OCI-LY3 (cell line): ENCODE measurements around the gene RPS6KB2.

Experiments
- H2AFZ ChIP-seq: fragments of 200-600, 300-600 bp; shearing (Covaris generic); 2 replicates; pipeline ENCODE4 v1.6.0; 2014; ENCODE audit warnings: antibody characterized with exemption, low read depth, low read length
- H3K27ac ChIP-seq: fragments of 200-600, 300-600 bp; sonication (generic); 2 replicates; pipeline ENCODE4 v1.5.1; 2014; ENCODE audit warnings: mild to moderate bottlenecking, low read length, moderate library complexity, mixed read lengths
- H3K27me3 ChIP-seq: fragments of 200-600, 300-600 bp; sonication (generic); 2 replicates; pipeline ENCODE4 v1.6.1; 2014; ENCODE audit warnings: low read depth, low read length, mixed read lengths
- H3K36me3 ChIP-seq: fragments of 200-600, 300-600 bp; sonication (generic); replicated peaks from 2 replicates; pipeline ENCODE3; 2014; ENCODE audit warnings: low read depth, low read length, mixed read lengths
- H3K4me1 ChIP-seq: fragments of 300-600, 200-600 bp; sonication (generic); 2 replicates; pipeline ENCODE4 v1.6.1; 2014; ENCODE audit warnings: low read length, mixed read lengths
- H3K4me2 ChIP-seq: fragments of 200-600, 300-600 bp; sonication (generic); 2 replicates; pipeline ENCODE4 v1.6.1; 2014; ENCODE audit warnings: low read length, mixed read lengths
- H3K4me3 ChIP-seq: fragments of 300-600, 200-600 bp; sonication (generic); 2 replicates; pipeline ENCODE4 v1.5.1; 2014; ENCODE audit warnings: antibody characterized with exemption, mild to moderate bottlenecking, low read length, moderate library complexity
- H3K79me2 ChIP-seq: fragments of 300-600, 200-600 bp; shearing (Covaris generic); 2 replicates; pipeline ENCODE4 v1.6.1; 2014; ENCODE audit warnings: mild to moderate bottlenecking, low read length, mixed read lengths
- H3K9ac ChIP-seq: fragments of 300-600, 200-600 bp; shearing (Covaris generic); 2 replicates; pipeline ENCODE4 v1.6.0; 2014; ENCODE audit warnings: mild to moderate bottlenecking, low read length, moderate library complexity
- H3K9me3 ChIP-seq: fragments of 200-600, 300-600 bp; shearing (Covaris generic); 2 replicates; pipeline ENCODE4 v1.6.1; 2014; ENCODE audit warnings: low read length, mixed read lengths; ENCODE audit not compliant: insufficient read depth
- H4K20me1 ChIP-seq: fragments of 200-600, 300-600 bp; sonication (generic); 2 replicates; pipeline ENCODE4 v1.6.1; 2016; ENCODE audit warnings: low read length, mixed read lengths; ENCODE audit not compliant: insufficient read depth
- CTCF ChIP-seq: fragments of 200-600, 300-600 bp; sonication (generic); IDR thresholded peaks from 2 replicates; pipeline ENCODE4 v1.5.1; 2014; ENCODE audit warnings: antibody characterized with exemption, low read length, low read depth
- EZH2phosphoT487 ChIP-seq: fragments of 200-600 bp; shearing (Covaris generic); IDR thresholded peaks from 2 replicates; pipeline ENCODE4 v1.6.1; 2018; ENCODE audit warnings: antibody characterized with exemption, mixed run types, low read depth

Gene RPS6KB2

GRCh38 chr11:67387518-67387917 is 40.8 kb upstream of the RPS6KB2 start:
- no peak overlapping the region for H3K4me3 ChIP-seq
- no peak overlapping the region for H3K4me2 ChIP-seq
- H3K27ac ChIP-seq = no peak overlapping the region
- no peak overlapping the region for H3K9ac ChIP-seq
- H4K20me1 ChIP-seq = no peaks in the 10 kb centered on the region
- peaks cover 16% of the 10 kb centered on the region for H3K4me1 ChIP-seq
- H3K27me3 ChIP-seq = peaks cover 18% of the 10 kb centered on the region
- H3K36me3 ChIP-seq = no peaks in the 10 kb centered on the region
- peaks cover 14% of the 10 kb centered on the region for H3K79me2 ChIP-seq
- no peak for TF ChIP-seq CTCF
- TF ChIP-seq EZH2phosphoT487 = no peak
- H3K9me3 ChIP-seq = no peaks in the 10 kb centered on the region
- no peak overlapping the region for H2AFZ ChIP-seq

GRCh38 chr11:67389477-67389876 is 38.8 kb upstream of the RPS6KB2 start:
- Histone ChIP-seq H3K36me3 (peaks cover 8% of the 10 kb centered on the region), H3K4me3 (no peak overlapping the region), H3K79me2 (peaks cover 17% of the 10 kb centered on the region), H2AFZ (no peak overlapping the region), H3K27ac (no peak overlapping the region), H3K4me2 (no peak overlapping the region), H3K27me3 (peaks cover 13% of the 10 kb centered on the region), H3K4me1 (peaks cover 18% of the 10 kb centered on the region), H3K9ac (no peak overlapping the region), H4K20me1 (no peaks in the 10 kb centered on the region), H3K9me3 (no peaks in the 10 kb centered on the region)
- TF ChIP-seq CTCF (peak; percentile 76), EZH2phosphoT487 (no peak)

- peak overlapping the region; percentile 100 for H3K4me2 ChIP-seq
- H3K9ac ChIP-seq = peak overlapping the region; percentile 90
- H2AFZ ChIP-seq = peak overlapping the region; percentile 67; the same call in 1 of the 2 replicates
- H3K27me3 ChIP-seq = no peaks in the 10 kb centered on the region
- TF ChIP-seq CTCF (no peak), EZH2phosphoT487 (no peak)
- H3K9me3 ChIP-seq = no peaks in the 10 kb centered on the region
- peak overlapping the region; percentile 96 for H3K4me3 ChIP-seq
- no peaks in the 10 kb centered on the region for H4K20me1 ChIP-seq
- peaks cover 17% of the 10 kb centered on the region for H3K79me2 ChIP-seq
- peaks cover 18% of the 10 kb centered on the region for H3K4me1 ChIP-seq
- H3K36me3 ChIP-seq = peaks cover 14% of the 10 kb centered on the region
- H3K27ac ChIP-seq = peak overlapping the region; percentile 56; the same call in 1 of the 2 replicates
Measured at GRCh38 chr11:67390947-67391303, 37.4 kb upstream of the RPS6KB2 start.

- peak within 1 kb of the TSS; percentile 100 for H3K4me2 ChIP-seq
- 0 out of 2 replicates have a peak, but pooled peaks cover 4% of the 10 kb centered on the region for H4K20me1 ChIP-seq
- peaks cover 18% of the 10 kb centered on the region for H3K4me1 ChIP-seq
- no peaks in the 10 kb centered on the region for H3K27me3 ChIP-seq
- peaks cover 17% of the 10 kb centered on the region for H3K79me2 ChIP-seq
- peak within 1 kb of the TSS; percentile 90 for H3K9ac ChIP-seq
- TF ChIP-seq EZH2phosphoT487 (no peak), CTCF (no peak)
- H2AFZ ChIP-seq = peak within 1 kb of the TSS; percentile 67
- no peaks in the 10 kb centered on the region for H3K9me3 ChIP-seq
- peak within 1 kb of the TSS; percentile 96 for H3K4me3 ChIP-seq
- peak within 1 kb of the TSS; percentile 56 for H3K27ac ChIP-seq
- H3K36me3 ChIP-seq = peaks cover 18% of the 10 kb centered on the region
Measured at GRCh38 chr11:67391304-67392182, 36.8 kb upstream of the RPS6KB2 start, which contains the start of gene RAD9A. TSS of gene RAD9A (plus strand) at chr11:67391986. CDS start at chr11:67392045, 59 bp downstream.
